ENCODE results near the gene NEMP1.

DNA sequence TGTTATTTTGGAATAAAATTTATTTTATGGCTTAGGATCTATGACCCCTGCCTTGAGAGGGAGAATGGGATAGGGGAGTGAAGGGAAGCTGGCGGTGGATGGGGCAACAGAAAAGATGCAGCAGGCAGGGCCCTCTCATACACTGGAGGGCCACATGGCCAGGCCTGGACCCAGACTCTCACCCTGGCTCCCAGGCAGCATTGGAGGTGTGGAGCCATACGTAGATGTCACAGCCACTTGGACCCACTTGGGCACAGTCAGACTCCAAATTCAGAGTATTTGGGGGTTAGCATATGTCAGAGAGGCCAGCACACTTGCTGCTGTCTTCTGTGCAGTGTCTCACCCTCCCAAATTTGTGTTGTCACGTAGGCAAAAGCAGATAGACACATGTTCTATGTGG, 16.8 kb upstream of the NEMP1 start:
- TF ChIP-seq, protein P1, sequence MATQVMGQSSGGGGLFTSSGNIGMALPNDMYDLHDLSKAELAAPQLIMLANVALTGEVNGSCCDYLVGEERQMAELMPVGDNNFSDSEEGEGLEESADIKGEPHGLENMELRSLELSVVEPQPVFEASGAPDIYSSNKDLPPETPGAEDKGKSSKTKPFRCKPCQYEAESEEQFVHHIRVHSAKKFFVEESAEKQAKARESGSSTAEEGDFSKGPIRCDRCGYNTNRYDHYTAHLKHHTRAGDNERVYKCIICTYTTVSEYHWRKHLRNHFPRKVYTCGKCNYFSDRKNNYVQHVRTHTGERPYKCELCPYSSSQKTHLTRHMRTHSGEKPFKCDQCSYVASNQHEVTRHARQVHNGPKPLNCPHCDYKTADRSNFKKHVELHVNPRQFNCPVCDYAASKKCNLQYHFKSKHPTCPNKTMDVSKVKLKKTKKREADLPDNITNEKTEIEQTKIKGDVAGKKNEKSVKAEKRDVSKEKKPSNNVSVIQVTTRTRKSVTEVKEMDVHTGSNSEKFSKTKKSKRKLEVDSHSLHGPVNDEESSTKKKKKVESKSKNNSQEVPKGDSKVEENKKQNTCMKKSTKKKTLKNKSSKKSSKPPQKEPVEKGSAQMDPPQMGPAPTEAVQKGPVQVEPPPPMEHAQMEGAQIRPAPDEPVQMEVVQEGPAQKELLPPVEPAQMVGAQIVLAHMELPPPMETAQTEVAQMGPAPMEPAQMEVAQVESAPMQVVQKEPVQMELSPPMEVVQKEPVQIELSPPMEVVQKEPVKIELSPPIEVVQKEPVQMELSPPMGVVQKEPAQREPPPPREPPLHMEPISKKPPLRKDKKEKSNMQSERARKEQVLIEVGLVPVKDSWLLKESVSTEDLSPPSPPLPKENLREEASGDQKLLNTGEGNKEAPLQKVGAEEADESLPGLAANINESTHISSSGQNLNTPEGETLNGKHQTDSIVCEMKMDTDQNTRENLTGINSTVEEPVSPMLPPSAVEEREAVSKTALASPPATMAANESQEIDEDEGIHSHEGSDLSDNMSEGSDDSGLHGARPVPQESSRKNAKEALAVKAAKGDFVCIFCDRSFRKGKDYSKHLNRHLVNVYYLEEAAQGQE (IDR thresholded peaks at IDR 0.05; ENCODE audit: low read depth) = no peak
- TF ChIP-seq CEBPB (IDR thresholded peaks at IDR 0.05) = no peak

All from Ishikawa (cell line).